Stimulated activated CD8-positive, alpha-beta memory T cell treated with anti-CD3 and anti-CD28 coated beads, Interleukin-4, amount 100 ng/mL, for 24 hours (primary cell): ENCODE data around the gene C4orf50.
"Not testable (repeated sequence)": the region's sequence is repeated elsewhere in the genome, so short reads cannot be mapped to it uniquely, and the experiment has no call there.

Experiments used
- DNase-seq: peaks from one replicate; pipeline ENCODE4 v3.0.0-alpha.2; 2020; ENCODE audit warnings: low read depth

Gene C4orf50

GRCh38 chr4:5858020-5858769, 160.0 kb downstream of the C4orf50 start:
- DNase-seq, result no peak

DNA sequence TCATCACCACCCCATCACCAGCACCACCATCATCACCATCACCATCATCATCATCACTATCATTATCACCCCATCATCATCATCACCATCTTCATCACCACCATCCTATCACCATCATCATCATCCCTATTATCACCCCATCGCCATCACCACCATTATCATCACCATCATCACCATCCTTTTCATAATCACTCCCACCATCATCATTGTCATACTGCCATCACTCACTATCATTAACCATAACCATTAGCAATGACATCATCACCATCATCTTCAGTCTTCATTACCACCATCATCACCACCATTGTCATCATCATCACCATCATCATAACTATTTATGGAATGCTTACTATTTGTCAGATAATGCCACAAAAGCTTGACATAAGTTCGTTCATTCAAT, 161.0 kb downstream of the C4orf50 start:
- DNase-seq, result no peak

DNA sequence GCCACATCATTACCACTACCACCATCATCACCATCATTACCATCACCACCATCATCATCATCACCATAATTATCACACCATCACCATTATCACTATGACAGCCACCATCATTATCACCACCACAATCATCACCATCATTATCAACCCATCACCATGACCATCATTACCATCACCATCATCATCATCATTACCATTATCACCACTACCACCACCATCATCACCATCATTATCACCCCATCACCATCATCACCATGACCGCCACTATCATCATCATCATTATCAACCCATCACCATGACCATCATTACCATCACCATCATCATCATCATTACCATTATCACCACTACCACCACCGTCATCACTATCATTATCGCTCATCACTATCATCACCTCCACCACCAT, 161.9 kb downstream of the C4orf50 start:
- DNase-seq, result not testable (repeated sequence)

DNA sequence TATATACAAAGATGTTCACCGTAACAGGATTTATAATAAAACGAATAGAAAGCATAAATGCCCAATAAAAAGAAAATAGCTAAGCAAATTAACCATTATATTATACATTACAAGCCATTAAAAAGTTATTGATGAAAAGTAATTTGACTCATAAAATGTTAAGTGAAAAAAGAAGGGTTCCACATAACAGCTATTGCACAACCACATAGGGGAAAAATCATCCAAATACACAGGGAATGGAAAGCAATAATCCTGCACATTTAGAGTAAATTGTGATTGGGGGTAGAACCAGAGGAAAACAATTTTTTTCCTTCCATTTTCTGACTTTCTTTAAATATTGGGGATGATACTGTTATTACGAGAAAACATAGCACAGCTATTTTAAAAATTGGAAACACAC, 163.3 kb downstream of the C4orf50 start:
- DNase-seq, result no peak

DNA sequence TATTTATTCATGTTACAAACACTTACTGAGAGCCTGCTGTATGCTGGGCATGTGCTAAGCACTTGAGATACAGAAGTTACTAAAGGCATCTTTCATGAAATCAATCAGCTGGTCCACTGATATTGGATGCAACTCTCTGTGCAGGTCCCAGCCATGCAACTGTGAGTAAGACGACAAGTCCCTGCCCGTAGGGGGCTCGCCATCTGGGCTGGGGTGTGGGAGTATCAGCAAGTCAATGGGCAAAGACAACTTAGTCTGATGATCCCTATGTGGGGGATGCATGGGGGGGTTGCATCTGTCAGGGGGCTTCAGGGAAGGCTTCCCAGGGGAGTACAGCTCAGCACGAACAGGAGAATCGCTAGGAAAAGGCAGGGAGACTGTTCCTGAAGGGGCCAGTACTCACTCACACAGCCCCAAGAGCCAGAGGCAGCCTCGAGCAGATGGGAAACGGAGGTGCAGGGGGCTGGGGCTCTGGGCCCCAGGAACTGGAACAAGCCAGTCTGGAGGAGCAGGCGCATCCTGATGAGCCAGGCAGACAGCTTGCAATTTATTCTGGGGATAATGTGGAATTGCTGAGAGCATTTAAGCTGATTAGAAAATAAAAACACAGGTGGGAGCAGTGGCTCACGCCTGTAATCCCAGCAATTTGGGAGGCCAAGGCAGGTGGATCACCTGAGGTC, 165.6 kb downstream of the C4orf50 start:
- DNase-seq, result no peak

DNA sequence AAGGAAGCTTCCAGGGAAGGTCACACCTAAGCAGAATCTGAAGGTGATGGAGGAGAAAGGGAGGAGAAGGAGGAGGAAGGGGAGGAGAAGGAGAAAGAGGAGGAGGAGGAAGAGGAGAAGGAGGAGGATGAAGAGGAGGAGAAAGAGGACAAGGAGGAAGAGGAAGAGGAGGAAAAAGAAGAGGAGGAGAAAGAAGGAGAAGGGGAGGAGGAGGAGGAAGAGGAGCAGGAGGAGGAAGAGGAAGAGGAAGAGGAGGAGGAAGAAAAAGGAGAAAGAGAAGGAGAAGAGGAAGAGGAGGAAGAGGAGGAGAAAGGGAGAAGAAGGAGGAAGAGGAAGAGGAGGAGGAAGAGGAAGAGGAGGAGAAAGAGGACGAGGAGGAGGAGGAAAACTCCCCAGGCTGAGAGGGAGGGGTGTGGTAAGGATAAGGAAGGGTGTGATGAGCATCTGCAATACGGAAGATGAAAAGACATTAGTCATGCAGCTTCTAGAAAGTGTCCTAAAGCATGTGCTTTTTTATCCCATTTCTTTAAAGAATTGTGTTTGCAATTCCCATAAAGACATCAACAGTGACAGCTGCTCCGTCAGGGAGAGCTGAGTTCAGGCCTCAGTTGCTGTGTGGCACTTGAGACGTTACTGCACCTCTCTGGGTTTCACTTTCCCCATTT, 166.5 kb downstream of the C4orf50 start:
- no peak for DNase-seq
